Kidney (tissue), 14 donors: ENCODE results near the gene SOCS3. TPM values are rescaled to one million over a fixed set of nuclear protein-coding genes. Genes with fewer than 3 reads are reported as not detected.
A peak's percentile ranks its signal among the peaks of the same experiment; 100 is the strongest.

Experiments
- DNase-seq, 5 donors: peaks; one replicate each; pipeline ENCODE4 v3.0.0-alpha.2; 2013 to 2020
- FAIRE-seq: peaks from 2 replicates; lab custom pipeline; 2012; peaks lifted over from hg19 to GRCh38; lab: Jason Lieb, UNC
- H3K27ac ChIP-seq, 2 donors: one replicate each; pipeline ENCODE4 v1.7.0; 2013; ENCODE audit warnings: low read depth in 2 of 2, low read length in 2 of 2, inconsistent platforms in 1 of 2
- H3K27me3 ChIP-seq: one replicate; pipeline ENCODE4 v1.7.1; 2013; ENCODE audit warnings: low read length, inconsistent platforms; ENCODE audit not compliant: control insufficient read depth, insufficient read depth
- H3K36me3 ChIP-seq, 3 donors: one replicate each; pipeline versions ENCODE4 v1.7.0 to v1.7.1; 2013; ENCODE audit warnings: low read length in 3 of 3, control low read depth in 1 of 3, inconsistent platforms in 1 of 3; ENCODE audit not compliant: insufficient read depth in 3 of 3, control insufficient read depth in 2 of 3
- H3K4me1 ChIP-seq, 3 donors: one replicate each; pipeline versions ENCODE4 v1.7.0 to v1.7.1; 2013; ENCODE audit warnings: low read length in 3 of 3, inconsistent platforms in 1 of 3, low read depth in 1 of 3; ENCODE audit not compliant: control insufficient read depth in 2 of 3, insufficient read depth in 2 of 3
- H3K4me3 ChIP-seq, 3 donors: one replicate each; pipeline versions ENCODE4 v1.7.0 to v1.8.1; 2013; ENCODE audit warnings: low read length in 3 of 3, control low read depth in 1 of 3, inconsistent platforms in 1 of 3
- H3K9ac ChIP-seq, 3 donors: one replicate each; pipeline versions ENCODE4 v1.7.0 to v1.7.1; 2013; ENCODE audit warnings: low read length in 3 of 3, control low read depth in 1 of 3, inconsistent platforms in 1 of 3
- H3K9me3 ChIP-seq, 3 donors: one replicate each; pipeline versions ENCODE4 v1.7.0 to v1.7.1; 2013; ENCODE audit warnings: low read length in 3 of 3, control low read depth in 1 of 3, inconsistent platforms in 1 of 3; ENCODE audit not compliant: control insufficient read depth in 2 of 3, insufficient read depth in 1 of 3
- CTCF ChIP-seq: IDR thresholded peaks from 3 replicates; pipeline ENCODE4 v1.5.1; 2012; ENCODE audit warnings: mild to moderate bottlenecking, moderate library complexity, borderline replicate concordance; ENCODE audit not compliant: insufficient read depth; ENCODE audit errors: extremely low read depth
- intact Hi-C: fragments of 100-400 bp; cut with DNase I; formaldehyde crosslinking; loops from one replicate; pipeline ENCODE4 v1.11.1; 2022
- polyA plus RNA-seq: library from polyadenylated mRNA; stranded (reverse); fragments of 350-450 nt; fragmentation: Illumina TruSeq; extraction: RNeasy Lipid Tissue Mini Kit (QIAGEN cat#74804); gene quantifications from one replicate; pipeline ENCODE4 v1.2.3, GENCODE V29; 2014; ENCODE audit warnings: low read depth, low replicate concordance; ENCODE audit not compliant: insufficient read depth
- total RNA-seq: library from RNA; stranded (reverse); fragmentation: NEBNext Ultra II Directional; extraction: Animal tissue kit (Norgen Biotek cat#: 25700); gene quantifications from one replicate; pipeline ENCODE4 v1.2.1, GENCODE V29; 2021
- donor health status: control.
- donor health status: control.
- donor health status: control.
- donor health status: control.
- donor health status: control.
- donor health status: DM: yes; HTN: yes; CAD: no.
- donor health status: Normal renal cell carcinoma (clear cell type).

The SOCS3 gene
- total and polyA plus RNA-seq, 2 donors from 2014 or later: 31.2 to 110 TPM

GRCh38 chr17:78361225-78361701 is 1.4 kb upstream of the SOCS3 start:
- Histone ChIP-seq H3K27ac (peak overlapping the region; percentile 10 to 74), H3K4me1 (peaks cover 4 to 14% (median 10%) of the 10 kb centered on the region in 3 donors), H3K9me3 (no peaks in the 10 kb centered on the region), H3K9ac (peak overlapping the region in 1 of 3 donors; percentile 51), H3K4me3 (no peak overlapping the region), H3K27me3 (no peaks in the 10 kb centered on the region), H3K36me3 (peaks cover 0 to 9% (median 3%) of the 10 kb centered on the region in 3 donors)
- no peak for TF ChIP-seq CTCF
- FAIRE-seq (no peak), DNase-seq (no peak)
- intact Hi-C loops: no loop called here

- Histone ChIP-seq H3K9ac (peak overlapping the region in 1 of 3 donors; percentile 61), H3K27ac (peak overlapping the region; percentile 74 to 76), H3K4me3 (peak overlapping the region in 2 of 3 donors; percentile 36 to 48), H3K9me3 (no peaks in the 10 kb centered on the region), H3K27me3 (no peaks in the 10 kb centered on the region), H3K4me1 (peaks cover 4 to 11% (median 6%) of the 10 kb centered on the region in 3 donors), H3K36me3 (peaks cover 0 to 9% (median 3%) of the 10 kb centered on the region in 3 donors)
- DNase-seq (peak; percentile 94 to 98 (median 95)), FAIRE-seq (no peak)
- TF ChIP-seq CTCF: peak; percentile 72
- intact Hi-C loops: no loop called here
These were observed 721 bp upstream of the SOCS3 start for GRCh38 chr17:78360371-78361224.

- peak overlapping the region; percentile 83 to 95 for H3K27ac ChIP-seq
- peak in 3 of 5 donors; percentile 59 to 72 (median 68) for DNase-seq
- peaks cover 0 to 9% (median 3%) of the 10 kb centered on the region in 3 donors for H3K36me3 ChIP-seq
- TF ChIP-seq CTCF: no peak
- intact Hi-C loops: no loop called here
- H3K4me1 ChIP-seq: peaks cover 0 to 11% (median 6%) of the 10 kb centered on the region in 3 donors
- no peaks in the 10 kb centered on the region for H3K27me3 ChIP-seq
- no peak for FAIRE-seq
- H3K9ac ChIP-seq: peak overlapping the region in 2 of 3 donors; percentile 73 to 81
- peak overlapping the region; percentile 56 to 81 (median 72) for H3K4me3 ChIP-seq
- no peaks in the 10 kb centered on the region for H3K9me3 ChIP-seq
These were observed 418 bp downstream of the SOCS3 start for GRCh38 chr17:78359321-78359996.
